Testis (tissue), 3 donors: ENCODE measurements around the gene PPP1R14C. TPM values are rescaled to one million over a fixed set of nuclear protein-coding genes. Genes with fewer than 3 reads are reported as not detected.

Experiments
- DNase-seq: peaks from one replicate; pipeline ENCODE4 v3.0.0-alpha.2; 2019
- H3K27ac ChIP-seq, 2 donors: fragments of 200-600 bp; sonication (generic); one replicate each; pipeline ENCODE4 v1.5.1; 2019
- H3K27me3 ChIP-seq: fragments of 200-600 bp; sonication (generic); one replicate; pipeline ENCODE4 v1.5.1; 2019
- H3K36me3 ChIP-seq: fragments of 200-600 bp; sonication (generic); one replicate; pipeline ENCODE4 v1.5.1; 2017; ENCODE audit warnings: low read depth; ENCODE audit errors: missing control alignments
- H3K4me1 ChIP-seq: fragments of 200-600 bp; sonication (generic); one replicate; pipeline ENCODE4 v1.5.1; 2019
- H3K4me3 ChIP-seq, 2 donors: fragments of 200-600 bp; sonication (generic); one replicate each; pipeline ENCODE4 v1.5.1; 2017 to 2019
- H3K9me3 ChIP-seq: fragments of 200-600 bp; sonication (generic); one replicate; pipeline ENCODE4 v1.5.1; 2017
- CTCF ChIP-seq, 3 experiments: fragments of 450-650 bp in 2 of 3; fragments of 200-600 bp in 1 of 3; sonication (generic) in 1 of 3; IDR thresholded peaks; one replicate each; pipeline ENCODE4 v1.5.1; 2016 to 2019; ENCODE audit warnings: antibody characterized with exemption in 3 of 3, mild to moderate bottlenecking in 2 of 3, moderate library complexity in 1 of 3
- POLR2A ChIP-seq: fragments of 450-650 bp; IDR thresholded peaks from one replicate; pipeline ENCODE4 v1.6.1; 2017; ENCODE audit warnings: antibody characterized with exemption, mild to moderate bottlenecking, moderate library complexity
- WGBS, 2 donors: methylation state at CpG; one replicate each; pipeline ENCODE4 v1.1.5; 2018; 5-methylcytosine and 5-hydroxymethylcytosine counted together
- intact Hi-C: fragments of 100-400 bp; cut with DNase I; formaldehyde crosslinking; loops from one replicate; pipeline ENCODE4 v1.15.1; 2023; ENCODE audit warnings: low total_unique reads
- polyA plus RNA-seq: library from polyadenylated mRNA; stranded (reverse); fragments of 350-450 nt; fragmentation: Illumina TruSeq; extraction: RNeasy Lipid Tissue Mini Kit (QIAGEN cat#74804); gene quantifications from one replicate; pipeline ENCODE4 v1.2.3, GENCODE V29; 2014; ENCODE audit warnings: low read depth, low replicate concordance; ENCODE audit not compliant: insufficient read depth
- total RNA-seq, 2 donors: library from RNA; depleted of rRNA; stranded (reverse); fragments of >200 nt; gene quantifications; one replicate each; pipeline ENCODE4 v1.2.3, GENCODE V29; 2016

The PPP1R14C gene
- total and polyA plus RNA-seq, 3 donors from 2014 or later: 11.1 to 27.1 (median 22.4) TPM

DNA sequence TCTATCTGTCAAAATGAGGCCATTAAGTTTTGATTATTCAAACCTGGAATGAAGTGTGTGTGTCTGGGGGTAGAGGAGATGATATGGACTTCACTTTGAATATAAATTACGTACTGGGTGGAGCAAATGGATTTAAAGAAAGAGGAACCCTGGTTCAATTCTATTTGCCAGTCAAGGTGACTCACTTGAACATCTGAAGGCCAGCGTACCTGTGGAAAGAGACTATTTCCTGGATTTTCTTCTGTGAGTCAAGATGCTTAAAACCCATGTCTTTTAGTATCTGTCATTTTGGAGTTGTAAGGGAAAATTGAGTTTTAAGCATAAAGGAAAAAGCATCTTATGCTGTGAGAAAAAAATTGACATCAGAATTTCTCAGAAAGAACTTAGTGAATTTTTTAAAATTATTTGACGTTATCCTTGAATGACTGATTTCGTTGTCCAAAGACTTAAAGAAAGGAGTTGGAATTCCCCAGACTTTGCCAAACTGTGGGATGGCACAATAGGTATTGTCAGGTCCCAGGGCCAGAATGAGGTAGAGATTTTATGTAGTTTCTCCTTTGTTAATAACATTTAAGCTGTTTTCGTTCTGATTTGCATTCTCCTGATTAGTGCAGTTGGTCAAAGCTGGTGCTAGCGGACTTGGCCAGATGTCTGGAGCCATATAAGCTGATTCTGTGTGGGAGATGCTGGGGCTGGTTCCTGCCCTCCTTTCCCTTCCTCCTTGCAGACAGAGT is 2.4 kb upstream of the PPP1R14C start:
- H3K4me3 ChIP-seq: no peak overlapping the region
- peaks cover 4% of the 10 kb centered on the region for H3K4me1 ChIP-seq
- WGBS, 2 donors: 73 to 79% methylated on average over 6 of the region's 6 CpGs
- no peak for DNase-seq
- no peak overlapping the region for H3K27ac ChIP-seq
- H3K27me3 ChIP-seq: no peaks in the 10 kb centered on the region
- intact Hi-C loops: no loop called here
- TF ChIP-seq POLR2A (no peak), CTCF (IDR thresholded peaks at IDR 0.05) (no peak)
- no peaks in the 10 kb centered on the region for H3K9me3 ChIP-seq
- no peaks in the 10 kb centered on the region for H3K36me3 ChIP-seq

DNA sequence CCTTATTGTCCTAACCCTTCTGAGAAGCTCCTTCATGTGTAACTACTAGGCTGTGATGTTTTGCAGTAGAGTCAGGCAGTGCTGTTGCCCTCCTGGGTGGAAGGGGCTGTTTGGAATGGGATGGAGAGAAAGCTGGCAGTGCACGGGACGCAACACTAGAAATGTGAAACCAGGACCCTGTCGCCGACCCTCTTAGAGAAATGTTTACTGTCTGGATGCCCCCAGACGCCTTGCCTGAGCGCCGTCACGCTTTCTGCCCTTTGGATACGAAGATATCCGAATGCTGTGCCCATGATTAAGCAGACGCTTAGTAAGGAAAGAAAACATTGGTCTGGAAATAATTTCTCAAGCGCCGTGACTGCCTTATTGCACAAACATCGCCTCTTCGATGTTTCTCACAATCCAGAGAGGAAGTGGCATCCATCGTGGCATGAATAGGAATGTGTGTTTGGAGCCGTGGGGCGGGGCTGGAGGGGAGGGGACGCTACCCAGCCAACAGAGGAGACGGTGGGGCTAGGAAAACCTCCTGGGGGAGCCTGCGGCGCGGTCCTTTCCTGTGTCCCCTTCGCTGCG is 661 bp upstream of the PPP1R14C start:
- peaks cover 4% of the 10 kb centered on the region for H3K4me1 ChIP-seq
- no peak for TF ChIP-seq CTCF (IDR thresholded peaks at IDR 0.05)
- no peak overlapping the region for H3K27ac ChIP-seq
- intact Hi-C loops: no loop called here
- peak overlapping the region; percentile 53 to 74 for H3K4me3 ChIP-seq
- H3K27me3 ChIP-seq: no peaks in the 10 kb centered on the region
- DNase-seq: peak; percentile 65
- H3K9me3 ChIP-seq: no peaks in the 10 kb centered on the region
- WGBS, 2 donors: 3 to 9% methylated on average over 20 to 25 of the region's 25 CpGs
- H3K36me3 ChIP-seq: no peaks in the 10 kb centered on the region

DNA sequence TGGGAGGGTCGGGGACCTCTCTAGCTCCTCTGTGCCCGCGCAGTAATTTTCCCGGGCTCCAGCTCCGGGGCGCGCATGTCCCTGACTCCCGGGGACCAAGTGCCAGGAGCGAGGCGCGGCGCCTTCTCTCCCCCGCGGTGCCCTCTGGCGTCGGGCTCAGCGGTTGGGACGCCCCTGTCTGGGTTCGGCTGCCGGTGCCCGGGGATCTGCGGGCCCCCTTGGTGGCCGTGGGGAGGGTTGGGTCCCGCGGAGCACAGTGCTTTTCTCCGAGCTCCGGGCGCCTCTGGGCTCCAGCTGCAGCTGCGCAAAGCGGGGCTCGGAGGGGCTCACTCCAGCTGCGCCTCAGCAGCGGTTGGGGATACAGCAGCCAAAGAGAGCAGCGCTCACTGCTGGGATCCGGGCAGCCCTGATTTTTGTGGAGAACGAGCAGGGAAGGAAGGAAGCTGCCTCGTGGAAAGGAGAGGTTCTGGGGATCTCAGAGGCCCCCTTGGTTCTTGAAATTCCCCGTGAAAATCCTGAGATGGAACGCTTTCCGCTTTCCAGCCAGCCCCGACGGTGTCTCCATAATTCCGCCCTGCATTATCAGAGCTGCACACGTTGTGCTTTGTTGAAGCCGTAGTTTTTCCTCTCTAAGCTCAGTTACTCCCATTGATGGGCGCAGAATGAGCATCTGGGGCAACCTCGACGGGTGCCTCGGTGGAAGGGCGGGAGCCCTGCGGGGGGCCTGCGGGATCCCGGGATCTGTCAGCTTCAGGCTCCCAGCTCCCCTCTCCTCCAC is 861 bp downstream of the PPP1R14C start:
- H3K4me3 ChIP-seq: peak overlapping the region; percentile 53 to 74
- WGBS, 2 donors: 2 to 3% methylated on average over 32 to 50 of the region's 53 CpGs
- no peaks in the 10 kb centered on the region for H3K27me3 ChIP-seq
- TF ChIP-seq POLR2A: no peak
- no peak for TF ChIP-seq CTCF (IDR thresholded peaks at IDR 0.05)
- H3K36me3 ChIP-seq: no peaks in the 10 kb centered on the region
- peaks cover 4% of the 10 kb centered on the region for H3K4me1 ChIP-seq
- no peaks in the 10 kb centered on the region for H3K9me3 ChIP-seq
- no peak for DNase-seq
- no peak overlapping the region for H3K27ac ChIP-seq
- intact Hi-C loops: no loop called here

DNA sequence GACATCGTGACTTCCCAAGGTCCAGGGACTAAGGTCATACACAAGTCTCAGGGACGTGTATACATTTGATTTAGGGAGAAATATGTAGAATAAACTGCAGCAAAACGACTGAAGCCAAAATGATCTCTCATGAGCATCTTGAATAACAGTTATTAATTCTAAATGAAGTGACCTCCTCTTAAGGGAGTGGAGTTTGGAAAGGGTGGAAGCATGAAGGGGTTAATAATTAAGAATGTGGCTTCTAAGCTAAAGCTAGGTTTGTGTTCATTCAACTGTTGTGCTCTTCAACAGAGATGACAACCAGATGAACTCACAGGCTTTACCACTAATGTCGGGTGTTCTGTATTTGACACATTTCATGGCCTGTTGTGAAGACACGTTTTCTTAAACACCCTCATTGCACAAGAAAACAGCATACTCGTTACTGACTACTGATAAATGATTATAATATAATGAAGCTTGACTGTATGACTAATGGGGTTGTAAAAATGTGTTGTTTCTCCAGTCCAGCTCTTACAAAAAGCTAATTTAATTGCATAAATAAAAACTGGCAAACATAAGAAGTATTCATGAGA is 1.5 kb downstream of the PPP1R14C start:
- no peaks in the 10 kb centered on the region for H3K9me3 ChIP-seq
- H3K36me3 ChIP-seq: no peaks in the 10 kb centered on the region
- TF ChIP-seq CTCF (IDR thresholded peaks at IDR 0.05): no peak
- TF ChIP-seq POLR2A: no peak
- DNase-seq: no peak
- no peaks in the 10 kb centered on the region for H3K27me3 ChIP-seq
- H3K4me1 ChIP-seq: peaks cover 4% of the 10 kb centered on the region
- no peak overlapping the region for H3K27ac ChIP-seq
- 20 to 25% methylated on average over 6 of the region's 6 CpGs for WGBS, 2 donors
- H3K4me3 ChIP-seq: peak overlapping the region; percentile 53 to 74
- intact Hi-C loops: no loop called here
